ENCODE measurements around the gene ZACN. TPM values are rescaled to one million over a fixed set of nuclear protein-coding genes. Genes with fewer than 3 reads are reported as not detected.

The ZACN gene
- polyA plus RNA-seq, 3 donors, result 0.09 TPM; not detected in 2

DNA sequence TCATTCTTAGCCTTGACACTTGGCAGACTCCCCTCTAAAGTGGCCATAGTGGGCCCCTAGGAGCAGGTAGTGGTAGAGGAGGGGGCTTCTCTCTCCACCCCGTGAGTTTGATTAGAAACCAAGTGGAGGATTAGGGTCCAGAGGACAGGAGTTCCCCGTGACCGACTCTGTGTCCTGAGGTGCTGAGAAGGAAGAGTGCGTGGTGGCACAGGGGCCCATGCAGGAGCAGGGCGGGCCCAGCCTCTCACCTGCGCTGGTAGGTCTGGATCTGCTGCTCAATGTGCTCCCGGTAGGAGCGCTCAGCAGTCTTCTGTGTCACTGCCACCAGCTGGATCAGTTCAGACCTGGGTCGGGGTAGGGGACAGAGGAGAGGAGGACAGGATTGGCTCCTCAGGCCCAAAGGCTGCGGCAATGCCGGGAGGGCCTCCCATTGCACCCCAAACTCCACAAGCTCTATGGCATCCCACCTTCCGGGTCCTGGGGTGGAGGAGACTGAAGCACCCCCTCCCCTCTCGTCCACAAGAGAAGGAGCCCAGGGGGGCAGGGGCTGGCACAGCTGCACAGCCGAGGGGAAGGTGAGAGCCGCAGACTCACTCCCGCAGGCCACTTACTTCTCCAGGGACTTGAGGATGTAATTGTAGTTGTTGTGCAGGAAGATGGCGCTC lies 6.2 kb downstream of the ZACN start:
- Histone ChIP-seq H3K79me2 (ENCODE audit: insufficient read depth, low read length) (no peaks in the 10 kb centered on the region), H3K4me2 (replicated peaks; ENCODE audit: extremely low read depth, low read length, poor library complexity, severe bottlenecking) (no peak overlapping the region), H3K36me3 (replicated peaks in 1 of 2; ENCODE audit: control insufficient read depth in 1 of 2, insufficient read depth in 2 of 2, low read length in 2 of 2) (peaks cover 77 to 84% of the 10 kb centered on the region in 2 donors), H3K27ac (ENCODE audit: low read depth in 1 of 2, low read length in 2 of 2) (no peak overlapping the region), H4K20me1 (ENCODE audit: insufficient read depth, low read length) (no peaks in the 10 kb centered on the region), H2AFZ (ENCODE audit: insufficient read depth, low read depth, low read length, poor library complexity, severe bottlenecking) (no peak overlapping the region), H3K9ac (ENCODE audit: insufficient read depth, low read length, poor library complexity, severe bottlenecking) (no peak overlapping the region), H3K9me3 (replicated peaks in 1 of 2; ENCODE audit: control insufficient read depth in 1 of 2, insufficient read depth in 1 of 2, low read length in 2 of 2) (no peaks in the 10 kb centered on the region), H3K4me3 (replicated peaks in 1 of 3; ENCODE audit: low read depth in 2 of 3, low read length in 3 of 3) (no peak overlapping the region), H3K4me1 (ENCODE audit: control insufficient read depth in 1 of 2, insufficient read depth in 2 of 2, low read length in 2 of 2) (no peaks in the 10 kb centered on the region), H3K27me3 (ENCODE audit: control insufficient read depth in 2 of 2, insufficient read depth in 2 of 2, low read length in 2 of 2) (peaks cover 0 to 7% of the 10 kb centered on the region in 2 donors)
- DNase-seq, result no peak
- TF ChIP-seq, protein P1, sequence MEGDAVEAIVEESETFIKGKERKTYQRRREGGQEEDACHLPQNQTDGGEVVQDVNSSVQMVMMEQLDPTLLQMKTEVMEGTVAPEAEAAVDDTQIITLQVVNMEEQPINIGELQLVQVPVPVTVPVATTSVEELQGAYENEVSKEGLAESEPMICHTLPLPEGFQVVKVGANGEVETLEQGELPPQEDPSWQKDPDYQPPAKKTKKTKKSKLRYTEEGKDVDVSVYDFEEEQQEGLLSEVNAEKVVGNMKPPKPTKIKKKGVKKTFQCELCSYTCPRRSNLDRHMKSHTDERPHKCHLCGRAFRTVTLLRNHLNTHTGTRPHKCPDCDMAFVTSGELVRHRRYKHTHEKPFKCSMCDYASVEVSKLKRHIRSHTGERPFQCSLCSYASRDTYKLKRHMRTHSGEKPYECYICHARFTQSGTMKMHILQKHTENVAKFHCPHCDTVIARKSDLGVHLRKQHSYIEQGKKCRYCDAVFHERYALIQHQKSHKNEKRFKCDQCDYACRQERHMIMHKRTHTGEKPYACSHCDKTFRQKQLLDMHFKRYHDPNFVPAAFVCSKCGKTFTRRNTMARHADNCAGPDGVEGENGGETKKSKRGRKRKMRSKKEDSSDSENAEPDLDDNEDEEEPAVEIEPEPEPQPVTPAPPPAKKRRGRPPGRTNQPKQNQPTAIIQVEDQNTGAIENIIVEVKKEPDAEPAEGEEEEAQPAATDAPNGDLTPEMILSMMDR (IDR thresholded peaks at IDR 0.05), result no peak
- Mint-ChIP-seq H3K27ac (no peak overlapping the region), H3K27me3 (ENCODE audit: low read depth in 3 of 3) (peaks cover 8 to 9% (median 8%) of the 10 kb centered on the region in 3 donors), H3K9me3 (no peaks in the 10 kb centered on the region), H3K4me3 (no peak overlapping the region), H3K4me1 (no peaks in the 10 kb centered on the region), H3K36me3 (peaks cover 72 to 81% of the 10 kb centered on the region in 2 donors)
- 86% methylated on average over 6 of the region's 17 CpGs for WGBS (ENCODE audit: insufficient coverage)
- intact Hi-C loops (cut with micrococcal nuclease), result no loop called here

DNA sequence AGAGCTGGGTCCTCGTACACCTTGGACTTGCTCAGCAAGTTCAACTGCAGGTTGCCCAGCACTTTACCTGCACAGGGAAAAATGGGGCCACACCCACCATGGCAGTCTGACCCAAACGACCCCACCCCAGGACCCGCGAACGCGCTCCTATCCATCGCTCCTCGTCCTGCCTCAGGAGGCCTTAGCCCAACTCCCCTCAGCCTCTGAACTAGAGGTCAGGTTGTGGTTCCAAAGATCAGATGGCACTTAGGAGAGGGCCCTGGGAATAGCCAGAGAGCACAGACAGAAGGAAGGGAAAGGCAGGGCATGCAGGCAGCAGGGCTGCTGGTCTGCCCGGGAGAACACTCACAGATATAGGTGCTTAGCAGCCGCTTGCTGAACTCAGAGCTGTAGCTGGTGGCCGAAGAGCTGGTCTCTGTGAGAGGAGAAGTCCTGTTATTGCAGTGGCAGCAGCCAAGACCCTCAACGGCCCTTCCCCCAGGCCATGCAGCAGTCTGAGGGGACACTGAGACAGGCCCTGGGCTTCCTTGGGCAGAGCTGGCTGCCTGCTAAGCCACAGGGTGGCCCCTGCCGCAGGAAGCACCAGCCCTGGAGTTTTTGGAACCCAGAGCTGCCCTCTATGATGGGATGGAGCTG lies 6.9 kb downstream of the ZACN start:
- H3K79me2 ChIP-seq (ENCODE audit: insufficient read depth, low read length), result no peaks in the 10 kb centered on the region
- intact Hi-C loops (cut with micrococcal nuclease), result no loop called here
- TF ChIP-seq, protein P1 (IDR thresholded peaks at IDR 0.05), result no peak
- Mint-ChIP-seq H3K27ac (no peak overlapping the region), H3K4me3 (no peak overlapping the region), H3K27me3 (ENCODE audit: low read depth in 3 of 3) (peaks cover 2 to 3% (median 3%) of the 10 kb centered on the region in 3 donors), H3K36me3 (peaks cover 78 to 87% of the 10 kb centered on the region in 2 donors), H3K4me1 (no peaks in the 10 kb centered on the region), H3K9me3 (no peaks in the 10 kb centered on the region)
- H3K36me3 ChIP-seq (replicated peaks in 1 of 2; ENCODE audit: control insufficient read depth in 1 of 2, insufficient read depth in 2 of 2, low read length in 2 of 2), result peaks cover 84 to 90% of the 10 kb centered on the region in 2 donors
- no peak overlapping the region for H3K4me2 ChIP-seq (replicated peaks; ENCODE audit: extremely low read depth, low read length, poor library complexity, severe bottlenecking)
- H3K27me3 ChIP-seq (ENCODE audit: control insufficient read depth in 2 of 2, insufficient read depth in 2 of 2, low read length in 2 of 2), result peaks cover 0 to under 1% of the 10 kb centered on the region in 2 donors
- no peak overlapping the region for H3K9ac ChIP-seq (ENCODE audit: insufficient read depth, low read length, poor library complexity, severe bottlenecking)
- H4K20me1 ChIP-seq (ENCODE audit: insufficient read depth, low read length), result no peaks in the 10 kb centered on the region
- H3K4me3 ChIP-seq (replicated peaks in 1 of 3; ENCODE audit: low read depth in 2 of 3, low read length in 3 of 3), result no peak overlapping the region
- H3K4me1 ChIP-seq (ENCODE audit: control insufficient read depth in 1 of 2, insufficient read depth in 2 of 2, low read length in 2 of 2), result no peaks in the 10 kb centered on the region
- no peak overlapping the region for H3K27ac ChIP-seq (ENCODE audit: low read depth in 1 of 2, low read length in 2 of 2)
- H2AFZ ChIP-seq (ENCODE audit: insufficient read depth, low read depth, low read length, poor library complexity, severe bottlenecking), result no peak overlapping the region
- no peak for DNase-seq
- 96% methylated on average over 10 of the region's 13 CpGs for WGBS (ENCODE audit: insufficient coverage)
- H3K9me3 ChIP-seq (replicated peaks in 1 of 2; ENCODE audit: control insufficient read depth in 1 of 2, insufficient read depth in 1 of 2, low read length in 2 of 2), result no peaks in the 10 kb centered on the region
